Measurements from ENCODE around the gene ATG9A.
A peak's percentile ranks its signal among the peaks of the same experiment; 100 is the strongest.

ATG9A gene

DNA sequence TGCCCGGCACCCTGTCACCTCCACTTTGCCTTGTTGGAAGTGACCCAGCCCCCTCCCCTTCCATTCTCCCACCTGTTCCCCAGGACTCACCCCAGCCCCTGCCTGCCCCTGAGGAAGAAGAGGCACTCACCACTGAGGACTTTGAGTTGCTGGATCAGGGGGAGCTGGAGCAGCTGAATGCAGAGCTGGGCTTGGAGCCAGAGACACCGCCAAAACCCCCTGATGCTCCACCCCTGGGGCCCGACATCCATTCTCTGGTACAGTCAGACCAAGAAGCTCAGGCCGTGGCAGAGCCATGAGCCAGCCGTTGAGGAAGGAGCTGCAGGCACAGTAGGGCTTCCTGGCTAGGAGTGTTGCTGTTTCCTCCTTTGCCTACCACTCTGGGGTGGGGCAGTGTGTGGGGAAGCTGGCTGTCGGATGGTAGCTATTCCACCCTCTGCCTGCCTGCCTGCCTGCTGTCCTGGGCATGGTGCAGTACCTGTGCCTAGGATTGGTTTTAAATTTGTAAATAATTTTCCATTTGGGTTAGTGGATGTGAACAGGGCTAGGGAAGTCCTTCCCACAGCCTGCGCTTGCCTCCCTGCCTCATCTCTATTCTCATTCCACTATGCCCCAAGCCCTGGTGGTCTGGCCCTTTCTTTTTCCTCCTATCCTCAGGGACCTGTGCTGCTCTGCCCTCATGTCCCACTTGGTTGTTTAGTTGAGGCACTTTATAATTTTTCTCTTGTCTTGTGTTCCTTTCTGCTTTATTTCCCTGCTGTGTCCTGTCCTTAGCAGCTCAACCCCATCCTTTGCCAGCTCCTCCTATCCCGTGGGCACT, 46.9 kb downstream of the ATG9A start:
- no peak for DNase-seq (ENCODE audit: low spot score)
- TF ChIP-seq, protein P1, sequence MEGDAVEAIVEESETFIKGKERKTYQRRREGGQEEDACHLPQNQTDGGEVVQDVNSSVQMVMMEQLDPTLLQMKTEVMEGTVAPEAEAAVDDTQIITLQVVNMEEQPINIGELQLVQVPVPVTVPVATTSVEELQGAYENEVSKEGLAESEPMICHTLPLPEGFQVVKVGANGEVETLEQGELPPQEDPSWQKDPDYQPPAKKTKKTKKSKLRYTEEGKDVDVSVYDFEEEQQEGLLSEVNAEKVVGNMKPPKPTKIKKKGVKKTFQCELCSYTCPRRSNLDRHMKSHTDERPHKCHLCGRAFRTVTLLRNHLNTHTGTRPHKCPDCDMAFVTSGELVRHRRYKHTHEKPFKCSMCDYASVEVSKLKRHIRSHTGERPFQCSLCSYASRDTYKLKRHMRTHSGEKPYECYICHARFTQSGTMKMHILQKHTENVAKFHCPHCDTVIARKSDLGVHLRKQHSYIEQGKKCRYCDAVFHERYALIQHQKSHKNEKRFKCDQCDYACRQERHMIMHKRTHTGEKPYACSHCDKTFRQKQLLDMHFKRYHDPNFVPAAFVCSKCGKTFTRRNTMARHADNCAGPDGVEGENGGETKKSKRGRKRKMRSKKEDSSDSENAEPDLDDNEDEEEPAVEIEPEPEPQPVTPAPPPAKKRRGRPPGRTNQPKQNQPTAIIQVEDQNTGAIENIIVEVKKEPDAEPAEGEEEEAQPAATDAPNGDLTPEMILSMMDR (IDR thresholded peaks at IDR 0.05; ENCODE audit: extremely low read depth, missing control alignments): no peak

DNA sequence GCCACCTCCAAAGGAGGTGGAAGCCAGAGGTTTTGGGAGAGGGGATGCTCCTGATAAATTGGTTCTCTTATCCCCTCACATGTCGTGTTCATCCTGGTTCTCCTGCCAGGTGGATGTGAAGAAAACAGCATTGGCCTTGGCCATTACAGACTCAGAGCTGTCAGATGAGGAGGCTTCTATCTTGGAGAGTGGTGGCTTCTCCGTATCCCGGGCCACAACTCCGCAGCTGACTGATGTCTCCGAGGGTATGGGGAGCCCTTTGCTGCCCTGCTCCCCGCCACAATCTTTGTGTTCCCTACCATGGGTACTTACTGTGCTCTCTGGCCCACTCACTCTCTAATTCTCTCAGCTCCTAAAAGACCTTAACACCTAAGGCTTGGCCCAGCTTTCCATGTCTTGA, 47.9 kb downstream of the ATG9A start:
- DNase-seq (ENCODE audit: low spot score): no peak
- TF ChIP-seq, protein P1 (IDR thresholded peaks at IDR 0.05; ENCODE audit: extremely low read depth, missing control alignments): no peak

DNA sequence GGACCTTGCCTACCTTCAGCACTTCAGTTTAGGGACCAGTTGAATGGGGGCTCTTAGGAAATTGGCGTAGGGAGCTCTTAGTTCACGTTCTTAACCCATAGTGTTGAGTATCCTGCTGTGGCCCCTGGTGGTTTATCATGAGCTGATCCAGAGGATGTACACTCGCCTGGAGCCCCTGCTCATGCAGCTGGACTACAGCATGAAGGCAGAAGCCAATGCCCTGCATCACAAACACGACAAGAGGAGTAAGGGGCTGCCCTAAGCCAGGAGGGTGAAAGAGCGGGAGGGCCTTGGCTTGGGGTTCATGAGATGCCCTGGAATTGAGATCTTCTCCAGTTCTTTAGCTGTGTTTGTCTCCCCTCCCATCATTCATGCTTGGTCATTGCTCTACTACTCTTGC, 48.5 kb downstream of the ATG9A start:
- TF ChIP-seq, protein P1 (IDR thresholded peaks at IDR 0.05; ENCODE audit: extremely low read depth, missing control alignments): no peak
- no peak for DNase-seq (ENCODE audit: low spot score)

DNA sequence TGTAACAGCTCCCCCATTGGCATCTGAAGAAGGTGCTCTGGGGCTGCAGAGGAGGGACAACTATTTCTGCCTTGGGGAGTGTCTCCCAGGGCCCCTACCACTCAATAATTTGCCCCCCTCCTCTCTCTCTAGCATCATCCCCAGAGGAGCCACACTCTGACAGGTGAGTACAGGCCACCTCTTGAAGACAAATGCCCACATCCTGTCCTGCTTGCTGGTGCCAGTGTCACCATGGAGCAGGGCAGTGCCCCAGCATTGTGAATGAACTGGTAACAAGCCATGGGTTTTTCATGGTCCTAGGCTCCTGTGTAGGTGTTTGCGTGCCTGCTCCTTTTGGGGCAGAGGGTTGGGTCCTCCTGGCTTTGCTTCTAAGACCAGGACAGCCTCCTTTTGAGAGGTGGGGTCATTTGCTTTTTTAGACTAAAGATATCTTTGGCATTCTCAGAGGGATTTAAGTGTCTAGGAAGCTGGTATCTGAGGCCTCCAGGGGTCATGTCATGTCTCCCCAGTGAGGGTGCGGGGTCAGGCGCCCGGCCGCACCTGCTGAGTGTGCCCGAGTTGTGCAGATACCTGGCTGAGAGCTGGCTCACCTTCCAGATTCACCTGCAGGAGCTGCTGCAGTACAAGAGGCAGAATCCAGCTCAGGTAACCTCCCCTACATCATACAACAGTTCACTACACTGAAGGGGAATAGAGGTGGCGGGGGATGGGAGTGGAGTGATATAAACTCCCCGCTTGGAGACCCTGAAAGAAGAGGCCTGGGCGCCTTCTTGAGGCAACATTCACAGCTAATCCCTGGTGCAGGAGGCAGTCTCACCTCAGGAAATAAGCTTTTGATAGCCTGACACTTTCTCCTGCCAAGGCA, 49.6 kb downstream of the ATG9A start:
- DNase-seq (ENCODE audit: low spot score): no peak
- TF ChIP-seq, protein P1 (IDR thresholded peaks at IDR 0.05; ENCODE audit: extremely low read depth, missing control alignments): no peak

DNA sequence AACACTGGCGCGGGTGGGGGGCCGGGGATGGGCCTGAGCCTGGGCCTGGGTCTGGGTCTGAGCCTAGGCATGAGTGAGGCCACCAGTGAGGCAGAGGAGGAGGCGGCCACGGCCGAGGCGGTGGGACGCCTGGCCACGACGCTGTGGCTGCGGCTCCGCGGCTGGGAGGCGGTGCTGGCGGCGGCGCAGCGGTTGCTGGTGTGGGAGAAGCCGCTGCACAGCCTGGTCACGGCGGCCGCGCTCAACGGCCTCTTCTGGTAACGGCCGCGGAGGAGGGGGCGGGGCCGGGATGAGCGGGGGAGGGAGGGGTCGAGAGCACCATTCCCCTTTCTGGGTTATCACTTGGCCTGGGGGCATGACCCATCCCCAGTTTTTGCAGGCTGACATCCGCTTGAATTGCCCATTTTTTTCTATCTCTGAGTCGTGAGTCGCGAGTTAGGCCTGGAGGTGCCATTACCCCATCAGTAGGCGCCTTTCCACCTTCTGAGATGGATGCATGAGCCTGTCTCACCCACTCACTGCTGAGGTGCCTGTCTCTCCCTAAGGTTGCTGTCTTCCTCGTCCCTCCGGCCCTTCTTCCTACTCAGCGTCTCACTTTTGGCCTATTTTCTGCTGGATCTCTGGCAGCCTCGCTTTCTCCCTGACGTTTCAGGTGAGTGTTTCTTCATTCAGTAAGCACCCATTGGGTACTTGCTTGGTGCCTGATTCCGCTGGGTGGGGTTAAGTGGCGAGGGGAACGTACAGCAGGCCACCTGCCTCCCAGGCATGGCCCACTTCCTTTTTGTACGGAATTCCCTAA, 50.9 kb downstream of the ATG9A start:
- TF ChIP-seq, protein P1 (IDR thresholded peaks at IDR 0.05; ENCODE audit: extremely low read depth, missing control alignments): no peak
- DNase-seq (ENCODE audit: low spot score): peak; percentile 56

DNA sequence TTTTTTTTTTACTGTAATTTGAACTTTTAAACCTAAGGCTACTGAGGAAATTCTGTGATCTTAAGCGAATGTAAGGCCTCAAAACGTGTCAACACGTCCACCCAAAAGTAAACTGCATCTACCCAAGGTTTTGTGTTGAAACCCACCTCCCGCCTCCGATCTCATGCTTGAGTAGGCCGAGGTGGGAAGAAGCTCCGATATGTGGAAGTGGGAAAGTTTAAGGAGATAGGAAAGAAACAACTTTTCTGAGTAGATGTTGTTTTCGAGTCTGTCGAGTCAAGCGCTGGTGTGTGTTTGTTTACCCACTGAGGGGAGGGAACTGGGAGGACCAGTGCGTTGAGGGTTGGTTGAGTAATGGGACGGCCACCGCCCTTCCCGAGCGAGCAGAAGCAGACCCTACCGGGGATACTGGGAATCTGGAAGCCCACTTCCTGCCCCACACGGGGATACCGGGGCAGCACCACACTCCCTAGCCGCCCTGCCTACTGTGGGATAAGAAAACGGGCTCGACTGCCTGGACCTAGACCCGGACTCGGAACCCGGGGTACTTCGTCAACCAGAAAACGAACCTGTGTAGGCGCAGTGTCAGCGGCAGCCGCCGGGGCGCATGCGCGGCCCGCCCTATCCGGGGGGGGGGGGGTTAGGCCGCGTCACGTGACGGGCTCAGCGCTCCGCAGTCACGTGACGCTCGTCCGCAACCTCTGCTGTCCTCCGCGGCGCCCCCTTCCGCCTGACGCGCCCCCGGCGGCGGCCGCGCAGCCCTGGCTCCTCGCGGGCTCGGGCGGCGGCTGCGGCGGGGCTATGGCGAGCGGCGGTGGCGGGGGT, 51.7 kb downstream of the ATG9A start, which contains the start of gene RETREG2:
TSS of gene RETREG2 (plus strand) at position 724 of the 825 bp plus-strand sequence. CDS start at position 802, 78 bp downstream.
- TF ChIP-seq, protein P1 (IDR thresholded peaks at IDR 0.05; ENCODE audit: extremely low read depth, missing control alignments): peak; percentile 53
- peak; percentile 99 for DNase-seq (ENCODE audit: low spot score)
